Keratinocyte (primary cell): ENCODE measurements around the gene SETD2. TPM values are rescaled to one million over a fixed set of nuclear protein-coding genes. Genes with fewer than 3 reads are reported as not detected.

ENCODE experiments used
- DNase-seq: peaks from one replicate; pipeline ENCODE4 v3.0.0-alpha.2; 2011; ENCODE audit warnings: low read depth, missing footprints, low spot score
- FAIRE-seq: peaks from 2 replicates; lab custom pipeline; 2011; peaks lifted over from hg19 to GRCh38; lab: Jason Lieb, UNC
- H2AFZ ChIP-seq: 2 replicates; pipeline ENCODE4 v1.6.0; 2012; ENCODE audit warnings: low read length, control low read depth, inconsistent platforms; ENCODE audit not compliant: control insufficient read depth
- H3K27ac ChIP-seq: 2 replicates; pipeline ENCODE4 v1.5.1; 2011; ENCODE audit warnings: low read length; ENCODE audit not compliant: control insufficient read depth, insufficient read depth
- H3K27me3 ChIP-seq: 3 replicates; pipeline ENCODE4 v1.6.0; 2011; ENCODE audit warnings: low read length; ENCODE audit not compliant: control insufficient read depth, insufficient read depth; ENCODE audit errors: extremely low read depth
- H3K36me3 ChIP-seq, 2 experiments: 2 replicates in 1 of 2; 3 replicates in 1 of 2; pipeline ENCODE4 v1.5.1; 2011; ENCODE audit warnings: low read length in 2 of 2, mild to moderate bottlenecking in 1 of 2; ENCODE audit not compliant: control insufficient read depth in 2 of 2, insufficient read depth in 2 of 2; ENCODE audit errors: extremely low read depth in 1 of 2
- H3K4me1 ChIP-seq: 3 replicates; pipeline ENCODE4 v1.5.1; 2011; ENCODE audit warnings: low read length; ENCODE audit not compliant: control insufficient read depth, insufficient read depth; ENCODE audit errors: extremely low read depth
- H3K4me2 ChIP-seq: 3 replicates; pipeline ENCODE4 v1.6.0; 2011; ENCODE audit warnings: low read depth, low read length; ENCODE audit not compliant: control insufficient read depth, insufficient read depth; ENCODE audit errors: extremely low read depth
- H3K4me3 ChIP-seq, 3 experiments: fragments of 200-600 bp in 1 of 3; sonication (generic) in 1 of 3; 2 replicates in 2 of 3; 3 replicates in 1 of 3; pipeline ENCODE4 v1.5.1; 2011 to 2016; ENCODE audit warnings: low read length in 3 of 3, mild to moderate bottlenecking in 3 of 3, control low read depth in 2 of 3, inconsistent platforms in 1 of 3, low read depth in 1 of 3, mixed read lengths in 1 of 3, mixed run types in 1 of 3, moderate library complexity in 1 of 3; ENCODE audit not compliant: control insufficient read depth in 2 of 3, insufficient read depth in 2 of 3; ENCODE audit errors: extremely low read depth in 1 of 3
- H3K79me2 ChIP-seq: 2 replicates; pipeline ENCODE4 v1.6.0; 2012; ENCODE audit warnings: low read length; ENCODE audit not compliant: control insufficient read depth, insufficient read depth
- H3K9ac ChIP-seq: 3 replicates; pipeline ENCODE4 v1.6.0; 2011; ENCODE audit warnings: low read length; ENCODE audit not compliant: control insufficient read depth, insufficient read depth; ENCODE audit errors: extremely low read depth
- H3K9me1 ChIP-seq: 3 replicates; pipeline ENCODE4 v1.6.0; 2011; ENCODE audit warnings: low read length; ENCODE audit not compliant: control insufficient read depth, insufficient read depth; ENCODE audit errors: extremely low read depth
- H3K9me3 ChIP-seq: 2 replicates; pipeline ENCODE4 v1.5.1; 2012; ENCODE audit warnings: low read depth, low read length; ENCODE audit not compliant: control insufficient read depth
- H4K20me1 ChIP-seq: 3 replicates; pipeline ENCODE4 v1.6.0; 2011; ENCODE audit warnings: low read length; ENCODE audit not compliant: control insufficient read depth, insufficient read depth; ENCODE audit errors: extremely low read depth
- EZH2 ChIP-seq: IDR thresholded peaks from one replicate; pipeline ENCODE4 v1.6.1; 2012; ENCODE audit warnings: inconsistent platforms, mild to moderate bottlenecking, low read length, moderate library complexity
- dilution Hi-C: fragments of 300-500 bp; cut with MboI; formaldehyde crosslinking; loops from one replicate; pipeline ENCODE4 v1.7.0; 2020; ENCODE audit warnings: low sequenced_read_pairs; ENCODE audit not compliant: extremely low pct_ligation_motif_present
- polyA plus RNA-seq, 5 experiments: library from polyadenylated mRNA; depleted of rRNA in 3 of 5; stranded (reverse) in 3 of 5; stranded (forward) in 1 of 5; unstranded in 1 of 5; fragments of >200 nt; gene quantifications; 1 replicate in 1 of 5; 2 replicates in 3 of 5; 3 replicates in 1 of 5; pipeline versions ENCODE4 v1.2.1 to v1.2.3, GENCODE V29; 2011 to 2012; ENCODE audit warnings: missing spikeins in 2 of 5, low read depth in 1 of 5, low replicate concordance in 1 of 5
- TF ChIP-seq, protein P1 (sequence below), 3 experiments: IDR thresholded peaks in 1 of 3; conservative IDR thresholded peaks in 1 of 3; optimal IDR thresholded peaks in 1 of 3; 2 replicates in 2 of 3; 3 replicates in 1 of 3; pipeline versions ENCODE3 to v1.5.1; 2011; ENCODE audit warnings: low read length in 3 of 3, mild to moderate bottlenecking in 3 of 3, moderate library complexity in 2 of 3, control low read depth in 1 of 3, inconsistent platforms in 1 of 3; ENCODE audit not compliant: insufficient read depth in 2 of 3; ENCODE audit errors: extremely low read depth in 1 of 3

SETD2 gene
- polyA plus RNA-seq, 1 donor (not counting 4 experiments of a cell fraction or from before 2014, with no cell fraction given) = 23.3 TPM

DNA sequence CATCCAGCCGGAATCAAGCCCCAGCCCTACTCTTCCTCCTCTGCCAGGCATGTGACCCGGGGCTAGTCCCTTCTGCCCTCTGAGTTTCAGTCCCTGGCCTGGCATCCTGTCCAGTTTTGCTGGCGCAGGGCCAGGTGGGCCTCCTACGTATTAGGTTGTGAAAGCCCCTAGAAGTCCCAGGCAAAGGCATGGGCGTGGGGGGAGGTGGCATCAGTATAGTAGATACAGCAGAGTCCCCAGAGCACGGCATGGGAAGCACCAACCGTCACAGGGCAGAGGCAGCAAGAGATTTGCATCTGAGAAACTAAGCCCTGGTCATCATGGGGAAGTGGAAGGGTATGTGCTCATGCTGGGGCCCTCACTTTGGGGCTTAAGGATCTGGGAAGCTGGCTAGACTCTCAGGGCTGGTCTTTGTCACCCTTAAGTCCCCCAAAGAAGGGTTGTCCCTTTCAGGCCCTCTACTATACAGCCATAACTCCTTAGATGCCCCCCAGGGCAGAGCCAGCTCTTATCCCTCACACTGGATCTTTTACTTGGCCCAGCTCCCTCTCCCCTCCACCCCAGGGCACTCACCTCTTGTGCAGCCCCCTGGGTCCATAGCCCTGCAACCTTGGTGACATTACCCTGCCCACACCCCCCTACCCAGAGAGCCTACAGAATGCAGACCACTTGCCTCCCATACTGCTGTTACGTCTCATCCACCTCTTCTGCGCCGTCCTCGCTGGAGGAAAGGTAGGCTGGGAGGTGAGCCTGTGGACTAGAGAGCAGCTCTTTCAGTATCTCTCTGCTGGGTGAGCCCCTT lies 173.1 kb downstream of the SETD2 start:
- H3K9ac ChIP-seq = no peak overlapping the region
- H3K4me2 ChIP-seq = no peak overlapping the region
- H3K79me2 ChIP-seq = no peaks in the 10 kb centered on the region
- no peak for FAIRE-seq
- H3K36me3 ChIP-seq = peaks cover 18 to 34% of the 10 kb centered on the region in 2 experiments
- H3K27me3 ChIP-seq = no peaks in the 10 kb centered on the region
- no peaks in the 10 kb centered on the region for H3K9me3 ChIP-seq
- dilution Hi-C loops = no loop called here
- no peaks in the 10 kb centered on the region for H4K20me1 ChIP-seq
- DNase-seq = no peak
- peaks cover 24% of the 10 kb centered on the region for H3K4me1 ChIP-seq
- no peak overlapping the region for H3K27ac ChIP-seq
- H3K4me3 ChIP-seq = no peak overlapping the region
- TF ChIP-seq EZH2 = no peak
- TF ChIP-seq, protein P1, sequence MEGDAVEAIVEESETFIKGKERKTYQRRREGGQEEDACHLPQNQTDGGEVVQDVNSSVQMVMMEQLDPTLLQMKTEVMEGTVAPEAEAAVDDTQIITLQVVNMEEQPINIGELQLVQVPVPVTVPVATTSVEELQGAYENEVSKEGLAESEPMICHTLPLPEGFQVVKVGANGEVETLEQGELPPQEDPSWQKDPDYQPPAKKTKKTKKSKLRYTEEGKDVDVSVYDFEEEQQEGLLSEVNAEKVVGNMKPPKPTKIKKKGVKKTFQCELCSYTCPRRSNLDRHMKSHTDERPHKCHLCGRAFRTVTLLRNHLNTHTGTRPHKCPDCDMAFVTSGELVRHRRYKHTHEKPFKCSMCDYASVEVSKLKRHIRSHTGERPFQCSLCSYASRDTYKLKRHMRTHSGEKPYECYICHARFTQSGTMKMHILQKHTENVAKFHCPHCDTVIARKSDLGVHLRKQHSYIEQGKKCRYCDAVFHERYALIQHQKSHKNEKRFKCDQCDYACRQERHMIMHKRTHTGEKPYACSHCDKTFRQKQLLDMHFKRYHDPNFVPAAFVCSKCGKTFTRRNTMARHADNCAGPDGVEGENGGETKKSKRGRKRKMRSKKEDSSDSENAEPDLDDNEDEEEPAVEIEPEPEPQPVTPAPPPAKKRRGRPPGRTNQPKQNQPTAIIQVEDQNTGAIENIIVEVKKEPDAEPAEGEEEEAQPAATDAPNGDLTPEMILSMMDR (optimal IDR thresholded peaks at IDR 0.05 in 1 of 3, IDR thresholded peaks at IDR 0.05 in 1 of 3, conservative IDR thresholded peaks at IDR 0.05 in 1 of 3; ENCODE audit: extremely low read depth in 1 of 3, insufficient read depth in 2 of 3, low read length in 3 of 3) = no peak
- H2AFZ ChIP-seq = no peak overlapping the region
- no peaks in the 10 kb centered on the region for H3K9me1 ChIP-seq

DNA sequence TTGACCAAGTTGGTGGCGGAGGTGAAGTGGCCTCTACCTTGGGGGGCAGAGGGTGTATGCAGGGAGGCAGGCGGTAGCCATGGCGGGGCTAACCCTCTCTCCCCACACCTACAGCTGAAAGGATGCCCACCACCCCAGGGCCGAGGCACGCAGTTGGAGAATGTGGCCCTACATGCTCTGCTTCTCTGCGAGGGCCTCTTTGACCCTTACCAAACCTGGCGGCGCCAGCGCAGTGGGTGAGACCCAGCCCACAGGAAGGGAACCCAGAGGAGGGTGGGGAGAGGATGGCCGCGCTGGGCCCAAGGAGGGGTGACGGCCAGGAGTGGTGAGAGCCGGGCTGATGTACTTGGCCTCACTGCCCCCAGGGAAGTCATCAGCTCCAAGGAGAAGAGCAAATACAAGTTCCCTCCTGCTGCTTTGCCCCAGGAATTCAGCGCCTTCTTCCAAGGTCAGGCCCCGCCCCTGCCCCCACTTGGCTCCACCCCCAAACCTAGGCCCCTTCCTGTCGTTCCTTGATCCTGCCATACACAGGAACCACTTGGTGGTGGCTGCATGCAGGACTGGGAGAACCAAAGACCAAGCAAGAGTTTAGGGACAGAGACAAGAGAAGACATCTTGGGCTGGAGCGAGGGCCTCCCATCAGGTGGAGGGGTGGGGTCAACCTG lies 174.6 kb downstream of the SETD2 start:
- Histone ChIP-seq H3K9me1 (no peaks in the 10 kb centered on the region), H2AFZ (no peak overlapping the region), H3K27me3 (no peaks in the 10 kb centered on the region), H3K9me3 (no peaks in the 10 kb centered on the region), H3K9ac (no peak overlapping the region), H3K27ac (no peak overlapping the region), H3K36me3 (peaks cover 8 to 28% of the 10 kb centered on the region in 2 experiments), H4K20me1 (no peaks in the 10 kb centered on the region), H3K4me1 (peaks cover 26% of the 10 kb centered on the region), H3K4me3 (no peak overlapping the region), H3K4me2 (no peak overlapping the region), H3K79me2 (peaks cover 5% of the 10 kb centered on the region)
- DNase-seq = no peak
- dilution Hi-C loops = no loop called here
- TF ChIP-seq EZH2 = no peak
- TF ChIP-seq, protein P1 (optimal IDR thresholded peaks at IDR 0.05 in 1 of 3, IDR thresholded peaks at IDR 0.05 in 1 of 3, conservative IDR thresholded peaks at IDR 0.05 in 1 of 3; ENCODE audit: extremely low read depth in 1 of 3, insufficient read depth in 2 of 3, low read length in 3 of 3) = no peak
- no peak for FAIRE-seq
